Measurements from ENCODE around the gene SEC14L2. TPM values are rescaled to one million over a fixed set of nuclear protein-coding genes. Genes with fewer than 3 reads are reported as not detected.

Gene SEC14L2
- polyA plus RNA-seq, 3 donors from 2014 or later: 0.23 to 1.6 TPM; not detected in 1

- Mint-ChIP-seq H3K4me1 (peaks cover 24 to 29% of the 10 kb centered on the region in 2 donors), H3K27ac (no peak overlapping the region), H3K9me3 (peaks cover 2 to 11% (median 7%) of the 10 kb centered on the region in 6 donors), H3K36me3 (peaks cover 11 to 20% (median 14%) of the 10 kb centered on the region in 3 donors), H3K4me3 (no peak overlapping the region), H3K27me3 (ENCODE audit: low read depth in 3 of 3) (peaks cover 8 to 21% (median 11%) of the 10 kb centered on the region in 3 donors)
- DNase-seq: no peak
Measured at GRCh38 chr22:30432096-30432495, 35.3 kb downstream of the SEC14L2 start.

- no peak overlapping the region for H3K27ac Mint-ChIP-seq
- peaks cover 8 to 24% (median 13%) of the 10 kb centered on the region in 3 donors for H3K27me3 Mint-ChIP-seq (ENCODE audit: low read depth in 3 of 3)
- H3K9me3 Mint-ChIP-seq: peaks cover 2 to 11% (median 7%) of the 10 kb centered on the region in 6 donors
- H3K4me3 Mint-ChIP-seq: no peak overlapping the region
- H3K36me3 Mint-ChIP-seq: peaks cover 11 to 17% (median 14%) of the 10 kb centered on the region in 3 donors
- no peak for DNase-seq
- peaks cover 22 to 27% of the 10 kb centered on the region in 2 donors for H3K4me1 Mint-ChIP-seq
Measured at GRCh38 chr22:30432520-30432919, 35.7 kb downstream of the SEC14L2 start.

- H3K9me3 Mint-ChIP-seq: peaks cover 2 to 11% (median 7%) of the 10 kb centered on the region in 6 donors
- no peak overlapping the region for H3K4me3 Mint-ChIP-seq
- peaks cover 9 to 29% (median 13%) of the 10 kb centered on the region in 3 donors for H3K27me3 Mint-ChIP-seq (ENCODE audit: low read depth in 3 of 3)
- peaks cover 22 to 26% of the 10 kb centered on the region in 2 donors for H3K4me1 Mint-ChIP-seq
- no peak for DNase-seq
- peak overlapping the region in 4 of 6 donors; percentile 60 to 69 (median 66) for H3K27ac Mint-ChIP-seq
- H3K36me3 Mint-ChIP-seq: peaks cover 11 to 14% (median 13%) of the 10 kb centered on the region in 3 donors
Measured at GRCh38 chr22:30433227-30433626, 36.4 kb downstream of the SEC14L2 start.

GRCh38 chr22:30433773-30434172 is 37.0 kb downstream of the SEC14L2 start:
- DNase-seq: no peak

GRCh38 chr22:30434843-30435242 is 38.0 kb downstream of the SEC14L2 start:
- peak overlapping the region in 3 of 5 donors; percentile 73 to 84 (median 81) for H3K4me3 Mint-ChIP-seq
- H3K4me1 Mint-ChIP-seq: peaks cover 22 to 26% of the 10 kb centered on the region in 2 donors
- H3K27me3 Mint-ChIP-seq (ENCODE audit: low read depth in 3 of 3): peaks cover 13 to 34% (median 20%) of the 10 kb centered on the region in 3 donors
- peak overlapping the region; percentile 94 to 100 (median 99) for H3K27ac Mint-ChIP-seq
- peaks cover 11 to 14% (median 13%) of the 10 kb centered on the region in 3 donors for H3K36me3 Mint-ChIP-seq
- DNase-seq: peak in 1 of 3 donors; percentile 18
- H3K9me3 Mint-ChIP-seq: peaks cover 2 to 11% (median 7%) of the 10 kb centered on the region in 6 donors

More at GRCh38 chr22:30433773-30434172, 37.0 kb downstream of the SEC14L2 start:
- Mint-ChIP-seq H3K4me1 (peaks cover 22 to 26% of the 10 kb centered on the region in 2 donors), H3K4me3 (no peak overlapping the region), H3K27ac (peak overlapping the region in 4 of 6 donors; percentile 64 to 100 (median 98)), H3K9me3 (peaks cover 2 to 11% (median 7%) of the 10 kb centered on the region in 6 donors), H3K27me3 (ENCODE audit: low read depth in 3 of 3) (peaks cover 12 to 30% (median 12%) of the 10 kb centered on the region in 3 donors), H3K36me3 (peaks cover 11 to 14% (median 13%) of the 10 kb centered on the region in 3 donors)

- DNase-seq: peak; percentile 80 to 93 (median 86)
- Mint-ChIP-seq H3K27ac (peak overlapping the region; percentile 94 to 100 (median 99)), H3K4me3 (peak overlapping the region; percentile 73 to 86 (median 81)), H3K36me3 (peaks cover 8 to 11% (median 10%) of the 10 kb centered on the region in 3 donors), H3K4me1 (peaks cover 22 to 26% of the 10 kb centered on the region in 2 donors), H3K27me3 (ENCODE audit: low read depth in 3 of 3) (peaks cover 20 to 42% (median 24%) of the 10 kb centered on the region in 3 donors), H3K9me3 (peaks cover 2 to 11% (median 7%) of the 10 kb centered on the region in 6 donors)
Measured at GRCh38 chr22:30435674-30436126, 38.9 kb downstream of the SEC14L2 start.

GRCh38 chr22:30436196-30436595 is 39.4 kb downstream of the SEC14L2 start:
- Mint-ChIP-seq H3K36me3 (peaks cover 8 to 11% (median 10%) of the 10 kb centered on the region in 3 donors), H3K27me3 (ENCODE audit: low read depth in 3 of 3) (peaks cover 22 to 45% (median 29%) of the 10 kb centered on the region in 3 donors), H3K27ac (peak overlapping the region; percentile 94 to 100 (median 99)), H3K9me3 (peaks cover 2 to 11% (median 7%) of the 10 kb centered on the region in 6 donors), H3K4me1 (peaks cover 24 to 26% of the 10 kb centered on the region in 2 donors), H3K4me3 (peak overlapping the region; percentile 73 to 86 (median 81))
- no peak for DNase-seq

- H3K27me3 Mint-ChIP-seq (ENCODE audit: low read depth in 3 of 3): peaks cover 35 to 59% (median 50%) of the 10 kb centered on the region in 3 donors
- peaks cover 39 to 42% of the 10 kb centered on the region in 2 donors for H3K4me1 Mint-ChIP-seq
- peaks cover 8 to 11% (median 10%) of the 10 kb centered on the region in 3 donors for H3K36me3 Mint-ChIP-seq
- H3K4me3 Mint-ChIP-seq: no peak overlapping the region
- no peak for DNase-seq
- peak overlapping the region in 4 of 6 donors; percentile 14 to 92 (median 48) for H3K27ac Mint-ChIP-seq
- peaks cover 10 to 18% (median 14%) of the 10 kb centered on the region in 6 donors for H3K9me3 Mint-ChIP-seq
Measured at GRCh38 chr22:30438559-30438958, 41.7 kb downstream of the SEC14L2 start.

GRCh38 chr22:30439226-30439625 is 42.4 kb downstream of the SEC14L2 start:
- Mint-ChIP-seq H3K27ac (peak overlapping the region in 2 of 6 donors; percentile 55 to 57), H3K9me3 (peaks cover 10 to 18% (median 15%) of the 10 kb centered on the region in 6 donors), H3K27me3 (ENCODE audit: low read depth in 3 of 3) (peaks cover 35 to 66% (median 50%) of the 10 kb centered on the region in 3 donors), H3K4me1 (peaks cover 37 to 42% of the 10 kb centered on the region in 2 donors), H3K36me3 (peaks cover 8 to 11% (median 10%) of the 10 kb centered on the region in 3 donors), H3K4me3 (no peak overlapping the region)
- DNase-seq: no peak

GRCh38 chr22:30439836-30440235 is 43.0 kb downstream of the SEC14L2 start:
- Mint-ChIP-seq H3K27me3 (ENCODE audit: low read depth in 3 of 3) (peaks cover 35 to 68% (median 53%) of the 10 kb centered on the region in 3 donors), H3K4me3 (no peak overlapping the region), H3K9me3 (peaks cover 10 to 18% (median 15%) of the 10 kb centered on the region in 6 donors), H3K27ac (no peak overlapping the region), H3K36me3 (peaks cover 7 to 10% (median 8%) of the 10 kb centered on the region in 3 donors), H3K4me1 (peaks cover 32 to 36% of the 10 kb centered on the region in 2 donors)
- DNase-seq: no peak

- Mint-ChIP-seq H3K27me3 (ENCODE audit: low read depth in 3 of 3) (peaks cover 28 to 68% (median 45%) of the 10 kb centered on the region in 3 donors), H3K9me3 (peaks cover 3 to 12% (median 8%) of the 10 kb centered on the region in 6 donors), H3K4me1 (peaks cover 21 to 24% of the 10 kb centered on the region in 2 donors), H3K4me3 (peak overlapping the region in 1 of 5 donors; percentile 51), H3K36me3 (peaks cover 0 to under 1% (median 0%) of the 10 kb centered on the region in 3 donors), H3K27ac (peak overlapping the region in 4 of 6 donors; percentile 11 to 79 (median 57))
- DNase-seq: no peak
Measured at GRCh38 chr22:30441088-30441487, 44.3 kb downstream of the SEC14L2 start.

- Mint-ChIP-seq H3K27me3 (ENCODE audit: low read depth in 3 of 3) (peaks cover 26 to 51% (median 33%) of the 10 kb centered on the region in 3 donors), H3K4me3 (no peak overlapping the region), H3K36me3 (no peaks in the 10 kb centered on the region), H3K4me1 (peaks cover 17 to 20% of the 10 kb centered on the region in 2 donors), H3K27ac (peak overlapping the region in 1 of 6 donors; percentile 40), H3K9me3 (peaks cover 3 to 9% (median 7%) of the 10 kb centered on the region in 6 donors)
- DNase-seq: peak; percentile 44 to 48 (median 45)
Measured at GRCh38 chr22:30444632-30445437, 48.0 kb downstream of the SEC14L2 start.

GRCh38 chr22:30445438-30446145 is 48.8 kb downstream of the SEC14L2 start:
- no peak for DNase-seq
- Mint-ChIP-seq H3K36me3 (no peaks in the 10 kb centered on the region), H3K27ac (no peak overlapping the region), H3K9me3 (peaks cover 3 to 9% (median 7%) of the 10 kb centered on the region in 6 donors), H3K4me3 (no peak overlapping the region), H3K27me3 (ENCODE audit: low read depth in 3 of 3) (peaks cover 21 to 45% (median 30%) of the 10 kb centered on the region in 3 donors), H3K4me1 (peaks cover 17 to 20% of the 10 kb centered on the region in 2 donors)
